ENCODE data around the gene ABCA3. TPM values are rescaled to one million over a fixed set of nuclear protein-coding genes. Genes with fewer than 3 reads are reported as not detected.

ABCA3 gene
- polyA plus RNA-seq, 1 donor from 2014 or later = 30.7 TPM

- no peak overlapping the region for H2AFZ ChIP-seq (ENCODE audit: low read depth, low read length)
- no peaks in the 10 kb centered on the region for H3K36me3 ChIP-seq (ENCODE audit: insufficient read depth, low read length)
- H3K79me2 ChIP-seq (replicated peaks; ENCODE audit: insufficient read depth, low read length) = no peaks in the 10 kb centered on the region
- no peaks in the 10 kb centered on the region for H3K9me3 ChIP-seq (ENCODE audit: low read length)
- H3K27ac ChIP-seq (ENCODE audit: low read length) = no peak overlapping the region
- H3K9ac ChIP-seq (ENCODE audit: low read length) = no peak overlapping the region
- no peak overlapping the region for H3K4me3 ChIP-seq (ENCODE audit: low read length)
- H3F3A ChIP-seq (ENCODE audit: insufficient read depth, low read length, poor library complexity, severe bottlenecking) = no peaks in the 10 kb centered on the region
- TF ChIP-seq POLR2AphosphoS5 (IDR thresholded peaks at IDR 0.05) (no peak), EP300 (conservative IDR thresholded peaks at IDR 0.05; ENCODE audit: poor library complexity, severe bottlenecking) (no peak), SMC3 (conservative IDR thresholded peaks at IDR 0.05; ENCODE audit: poor library complexity) (no peak), EZH2 (IDR thresholded peaks at IDR 0.05; ENCODE audit: borderline replicate concordance, insufficient read depth, low read length, poor library complexity, severe bottlenecking) (no peak), MXI1 (conservative IDR thresholded peaks at IDR 0.05; ENCODE audit: poor library complexity, severe bottlenecking) (no peak), TAF1 (IDR thresholded peaks at IDR 0.05; ENCODE audit: low read depth) (no peak), RAD21 (conservative IDR thresholded peaks at IDR 0.05) (no peak)
- TF ChIP-seq, protein P1, sequence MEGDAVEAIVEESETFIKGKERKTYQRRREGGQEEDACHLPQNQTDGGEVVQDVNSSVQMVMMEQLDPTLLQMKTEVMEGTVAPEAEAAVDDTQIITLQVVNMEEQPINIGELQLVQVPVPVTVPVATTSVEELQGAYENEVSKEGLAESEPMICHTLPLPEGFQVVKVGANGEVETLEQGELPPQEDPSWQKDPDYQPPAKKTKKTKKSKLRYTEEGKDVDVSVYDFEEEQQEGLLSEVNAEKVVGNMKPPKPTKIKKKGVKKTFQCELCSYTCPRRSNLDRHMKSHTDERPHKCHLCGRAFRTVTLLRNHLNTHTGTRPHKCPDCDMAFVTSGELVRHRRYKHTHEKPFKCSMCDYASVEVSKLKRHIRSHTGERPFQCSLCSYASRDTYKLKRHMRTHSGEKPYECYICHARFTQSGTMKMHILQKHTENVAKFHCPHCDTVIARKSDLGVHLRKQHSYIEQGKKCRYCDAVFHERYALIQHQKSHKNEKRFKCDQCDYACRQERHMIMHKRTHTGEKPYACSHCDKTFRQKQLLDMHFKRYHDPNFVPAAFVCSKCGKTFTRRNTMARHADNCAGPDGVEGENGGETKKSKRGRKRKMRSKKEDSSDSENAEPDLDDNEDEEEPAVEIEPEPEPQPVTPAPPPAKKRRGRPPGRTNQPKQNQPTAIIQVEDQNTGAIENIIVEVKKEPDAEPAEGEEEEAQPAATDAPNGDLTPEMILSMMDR (IDR thresholded peaks at IDR 0.05; ENCODE audit: poor library complexity, severe bottlenecking) = no peak
- TF ChIP-seq, protein P2, sequence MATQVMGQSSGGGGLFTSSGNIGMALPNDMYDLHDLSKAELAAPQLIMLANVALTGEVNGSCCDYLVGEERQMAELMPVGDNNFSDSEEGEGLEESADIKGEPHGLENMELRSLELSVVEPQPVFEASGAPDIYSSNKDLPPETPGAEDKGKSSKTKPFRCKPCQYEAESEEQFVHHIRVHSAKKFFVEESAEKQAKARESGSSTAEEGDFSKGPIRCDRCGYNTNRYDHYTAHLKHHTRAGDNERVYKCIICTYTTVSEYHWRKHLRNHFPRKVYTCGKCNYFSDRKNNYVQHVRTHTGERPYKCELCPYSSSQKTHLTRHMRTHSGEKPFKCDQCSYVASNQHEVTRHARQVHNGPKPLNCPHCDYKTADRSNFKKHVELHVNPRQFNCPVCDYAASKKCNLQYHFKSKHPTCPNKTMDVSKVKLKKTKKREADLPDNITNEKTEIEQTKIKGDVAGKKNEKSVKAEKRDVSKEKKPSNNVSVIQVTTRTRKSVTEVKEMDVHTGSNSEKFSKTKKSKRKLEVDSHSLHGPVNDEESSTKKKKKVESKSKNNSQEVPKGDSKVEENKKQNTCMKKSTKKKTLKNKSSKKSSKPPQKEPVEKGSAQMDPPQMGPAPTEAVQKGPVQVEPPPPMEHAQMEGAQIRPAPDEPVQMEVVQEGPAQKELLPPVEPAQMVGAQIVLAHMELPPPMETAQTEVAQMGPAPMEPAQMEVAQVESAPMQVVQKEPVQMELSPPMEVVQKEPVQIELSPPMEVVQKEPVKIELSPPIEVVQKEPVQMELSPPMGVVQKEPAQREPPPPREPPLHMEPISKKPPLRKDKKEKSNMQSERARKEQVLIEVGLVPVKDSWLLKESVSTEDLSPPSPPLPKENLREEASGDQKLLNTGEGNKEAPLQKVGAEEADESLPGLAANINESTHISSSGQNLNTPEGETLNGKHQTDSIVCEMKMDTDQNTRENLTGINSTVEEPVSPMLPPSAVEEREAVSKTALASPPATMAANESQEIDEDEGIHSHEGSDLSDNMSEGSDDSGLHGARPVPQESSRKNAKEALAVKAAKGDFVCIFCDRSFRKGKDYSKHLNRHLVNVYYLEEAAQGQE (IDR thresholded peaks at IDR 0.05; ENCODE audit: borderline replicate concordance) = no peak
- H3K4me2 ChIP-seq (ENCODE audit: low read length) = no peak overlapping the region
- H3K27me3 ChIP-seq (ENCODE audit: insufficient read depth, low read depth, low read length) = no peaks in the 10 kb centered on the region
- H3K9me2 ChIP-seq (ENCODE audit: insufficient read depth, low read length) = no peaks in the 10 kb centered on the region
- H4K20me1 ChIP-seq (ENCODE audit: insufficient read depth) = no peaks in the 10 kb centered on the region
Observed at GRCh38 chr16:2296661-2297505, 43.6 kb downstream of the ABCA3 start.

GRCh38 chr16:2295056-2295798, 45.3 kb downstream of the ABCA3 start:
- no peak overlapping the region for H2AFZ ChIP-seq (ENCODE audit: low read depth, low read length)
- TF ChIP-seq POLR2AphosphoS5 (IDR thresholded peaks at IDR 0.05) (no peak), MXI1 (conservative IDR thresholded peaks at IDR 0.05; ENCODE audit: poor library complexity, severe bottlenecking) (no peak), EZH2 (IDR thresholded peaks at IDR 0.05; ENCODE audit: borderline replicate concordance, insufficient read depth, low read length, poor library complexity, severe bottlenecking) (no peak), RAD21 (conservative IDR thresholded peaks at IDR 0.05) (no peak)
- no peaks in the 10 kb centered on the region for H3K36me3 ChIP-seq (ENCODE audit: insufficient read depth, low read length)
- H3K79me2 ChIP-seq (replicated peaks; ENCODE audit: insufficient read depth, low read length) = no peaks in the 10 kb centered on the region
- H3K4me3 ChIP-seq (ENCODE audit: low read length) = no peak overlapping the region
- no peak overlapping the region for H3K27ac ChIP-seq (ENCODE audit: low read length)
- H3F3A ChIP-seq (ENCODE audit: insufficient read depth, low read length, poor library complexity, severe bottlenecking) = no peaks in the 10 kb centered on the region
- no peaks in the 10 kb centered on the region for H3K27me3 ChIP-seq (ENCODE audit: insufficient read depth, low read depth, low read length)
- no peak overlapping the region for H3K9ac ChIP-seq (ENCODE audit: low read length)
- H3K9me3 ChIP-seq (ENCODE audit: low read length) = no peaks in the 10 kb centered on the region
- H3K9me2 ChIP-seq (ENCODE audit: insufficient read depth, low read length) = no peaks in the 10 kb centered on the region
- no peaks in the 10 kb centered on the region for H4K20me1 ChIP-seq (ENCODE audit: insufficient read depth)
- H3K4me2 ChIP-seq (ENCODE audit: low read length) = no peak overlapping the region
